H1 (cell line): ENCODE results near the gene GPRASP3. TPM values are rescaled to one million over a fixed set of nuclear protein-coding genes. Genes with fewer than 3 reads are reported as not detected.

ENCODE experiments used
- CTCF ChIA-PET: fragments of 300-600 bp; sonication (Branson Sonifier 250); formaldehyde crosslinking; loops from one replicate; lab custom pipeline; 2021; ENCODE audit not compliant: partially characterized antibody; lab: Charles Lee
- POLR2A ChIA-PET: fragments of 300-600 bp; sonication (Branson Sonifier 250); formaldehyde crosslinking; loops from one replicate; lab custom pipeline; 2021; ENCODE audit warnings: inconsistent platforms; ENCODE audit not compliant: partially characterized antibody; lab: Charles Lee
- DNase-seq, 2 experiments: peaks; one replicate each; pipeline versions ENCODE4 v3.0.0 to v3.0.0-alpha.2; 2010 to 2022; ENCODE audit warnings: low spot score in 2 of 2, low read depth in 1 of 2, mixed read lengths in 1 of 2
- FAIRE-seq: peaks from 2 replicates; lab custom pipeline; 2011; peaks lifted over from hg19 to GRCh38; lab: Jason Lieb, UNC
- H2AFZ ChIP-seq: 2 replicates; pipeline ENCODE4 v1.8.1; 2012; ENCODE audit warnings: low read length, inconsistent platforms
- H2AK5ac ChIP-seq: 2 replicates; pipeline ENCODE4 v1.6.1; 2013; ENCODE audit warnings: low read depth, low read length
- H2BK120ac ChIP-seq: replicated peaks from 2 replicates; pipeline ENCODE3; 2013; ENCODE audit warnings: low read depth, low read length, inconsistent platforms
- H2BK12ac ChIP-seq: 2 replicates; pipeline ENCODE4 v1.6.1; 2013; ENCODE audit warnings: low read depth, low read length
- H2BK15ac ChIP-seq: 2 replicates; pipeline ENCODE4 v1.6.1; 2013; ENCODE audit warnings: low read length
- H2BK20ac ChIP-seq: 2 replicates; pipeline ENCODE4 v1.6.1; 2013; ENCODE audit warnings: low read length
- H2BK5ac ChIP-seq: 2 replicates; pipeline ENCODE4 v1.6.1; 2013; ENCODE audit warnings: low read depth, low read length
- H3K14ac ChIP-seq: 2 replicates; pipeline ENCODE4 v1.6.1; 2013; ENCODE audit warnings: inconsistent platforms; ENCODE audit not compliant: insufficient read length
- H3K18ac ChIP-seq: 2 replicates; pipeline ENCODE4 v1.6.1; 2013; ENCODE audit warnings: low read length; ENCODE audit errors: extremely low read depth
- H3K23ac ChIP-seq: 2 replicates; pipeline ENCODE4 v1.6.1; 2013; ENCODE audit warnings: inconsistent platforms; ENCODE audit not compliant: insufficient read length
- H3K23me2 ChIP-seq: 2 replicates; pipeline ENCODE4 v1.6.1; 2013; ENCODE audit warnings: low read depth, low read length
- H3K27ac ChIP-seq: 2 replicates; pipeline ENCODE4 v1.6.1; 2011; ENCODE audit warnings: low read depth, low read length, inconsistent platforms
- H3K27me3 ChIP-seq, 4 experiments: replicated peaks in 1 of 4; 1 replicate in 1 of 4; 2 replicates in 3 of 4; pipeline versions ENCODE4 v1.6.1 to v1.8.1; 2011 to 2013; ENCODE audit warnings: low read length in 3 of 4, mild to moderate bottlenecking in 3 of 4, inconsistent platforms in 2 of 4, mixed read lengths in 2 of 4, moderate library complexity in 1 of 4; ENCODE audit not compliant: control insufficient read depth in 3 of 4, insufficient read depth in 3 of 4; ENCODE audit errors: extremely low read depth in 1 of 4
- H3K36me3 ChIP-seq, 4 experiments: 2 replicates each; pipeline versions ENCODE4 v1.6.1 to v1.8.1; 2011 to 2013; ENCODE audit warnings: mild to moderate bottlenecking in 4 of 4, low read length in 3 of 4, moderate library complexity in 2 of 4, control low read depth in 1 of 4, inconsistent platforms in 1 of 4; ENCODE audit not compliant: insufficient read depth in 4 of 4, control insufficient read depth in 2 of 4
- H3K4ac ChIP-seq: replicated peaks from 2 replicates; pipeline ENCODE3; 2013; ENCODE audit warnings: low read length, low read depth, mixed read lengths, inconsistent platforms; ENCODE audit not compliant: insufficient read length
- H3K4me1 ChIP-seq, 4 experiments: replicated peaks in 1 of 4; 1 replicate in 1 of 4; 2 replicates in 3 of 4; pipeline versions ENCODE4 v1.6.1 to v1.8.1; 2011 to 2013; ENCODE audit warnings: low read length in 3 of 4, inconsistent platforms in 2 of 4, mixed read lengths in 1 of 4; ENCODE audit not compliant: insufficient read depth in 4 of 4, control insufficient read depth in 3 of 4
- H3K4me2 ChIP-seq, 2 experiments: 2 replicates each; pipeline versions ENCODE4 v1.6.1 to v1.8.1; 2011 to 2013; ENCODE audit warnings: low read depth in 2 of 2, low read length in 2 of 2, control low read depth in 1 of 2, inconsistent platforms in 1 of 2, mild to moderate bottlenecking in 1 of 2; ENCODE audit not compliant: insufficient read depth in 1 of 2
- H3K4me3 ChIP-seq, 4 experiments: fragments of 200-600, 300-600 bp in 1 of 4; sonication (generic), shearing (Covaris generic), sonication (Bioruptor Twin) in 1 of 4; 2 replicates each; pipeline versions ENCODE4 v1.5.1 to v1.8.1; 2011 to 2016; ENCODE audit warnings: low read length in 4 of 4, low read depth in 3 of 4, control low read depth in 2 of 4, inconsistent platforms in 2 of 4, mild to moderate bottlenecking in 2 of 4, mixed read lengths in 1 of 4, moderate library complexity in 1 of 4; ENCODE audit not compliant: insufficient read depth in 2 of 4; ENCODE audit errors: extremely low read depth in 1 of 4
- H3K56ac ChIP-seq: replicated peaks from 2 replicates; pipeline ENCODE3; 2013; ENCODE audit warnings: low read depth, mild to moderate bottlenecking, mixed read lengths, low read length, inconsistent platforms; ENCODE audit not compliant: insufficient read length
- H3K79me1 ChIP-seq: 2 replicates; pipeline ENCODE4 v1.6.1; 2013; ENCODE audit warnings: low read depth, low read length, control low read depth
- H3K79me2 ChIP-seq, 2 experiments: 2 replicates each; pipeline versions ENCODE4 v1.6.1 to v1.8.1; 2012 to 2013; ENCODE audit warnings: low read length in 2 of 2, mild to moderate bottlenecking in 2 of 2, inconsistent platforms in 1 of 2; ENCODE audit not compliant: insufficient read depth in 2 of 2, control insufficient read depth in 1 of 2
- H3K9ac ChIP-seq, 4 experiments: replicated peaks in 1 of 4; 1 replicate in 1 of 4; 2 replicates in 3 of 4; pipeline versions ENCODE4 v1.6.1 to v1.8.1; 2011 to 2013; ENCODE audit warnings: low read depth in 3 of 4, low read length in 3 of 4, control low read depth in 2 of 4, mild to moderate bottlenecking in 2 of 4, moderate library complexity in 2 of 4, inconsistent platforms in 1 of 4; ENCODE audit errors: extremely low read depth in 1 of 4
- H3K9me3 ChIP-seq, 2 experiments: 2 replicates each; pipeline versions ENCODE4 v1.6.1 to v1.8.1; 2012 to 2013; ENCODE audit warnings: mild to moderate bottlenecking in 2 of 2, moderate library complexity in 2 of 2, control low read depth in 1 of 2, inconsistent platforms in 1 of 2, low read depth in 1 of 2, low read length in 1 of 2, mixed read lengths in 1 of 2; ENCODE audit not compliant: insufficient read depth in 2 of 2
- H4K20me1 ChIP-seq, 2 experiments: replicated peaks in 1 of 2; 2 replicates each; pipeline versions ENCODE3 to v1.8.1; 2011 to 2013; ENCODE audit warnings: inconsistent platforms in 2 of 2, low read length in 2 of 2, mild to moderate bottlenecking in 1 of 2; ENCODE audit not compliant: insufficient read depth in 2 of 2, control insufficient read depth in 1 of 2
- H4K5ac ChIP-seq: 2 replicates; pipeline ENCODE4 v1.6.1; 2013; ENCODE audit warnings: low read length, low read depth, mixed read lengths, inconsistent platforms; ENCODE audit not compliant: insufficient read length
- H4K8ac ChIP-seq: 2 replicates; pipeline ENCODE4 v1.8.0; 2013; ENCODE audit warnings: mild to moderate bottlenecking, moderate library complexity, low read length, inconsistent platforms; ENCODE audit not compliant: insufficient read depth; ENCODE audit errors: extremely low read depth
- H4K91ac ChIP-seq: replicated peaks from 2 replicates; pipeline ENCODE3; 2013; ENCODE audit warnings: low read length, mixed read lengths, inconsistent platforms; ENCODE audit not compliant: insufficient read length
- KDM4A ChIP-seq: IDR thresholded peaks from one replicate; pipeline ENCODE4 v1.7.1; 2012; ENCODE audit warnings: low read depth, mild to moderate bottlenecking, moderate library complexity, low read length, inconsistent platforms; ENCODE audit not compliant: severe bottlenecking
- WGBS, 2 experiments: shearing (Covaris generic) in 1 of 2; methylation state at CpG; one replicate each; pipeline versions ENCODE4 v1.1.6 to v1.1.7; 2013 to 2015; ENCODE audit warnings: low lambda C conversion rate in 2 of 2, mixed read lengths in 2 of 2, inconsistent platforms in 1 of 2, low coverage in 1 of 2, missing lambda C conversion rate in 1 of 2; ENCODE audit not compliant: insufficient replicate concordance in 2 of 2, insufficient coverage in 1 of 2, insufficient read length in 1 of 2; ENCODE audit errors: extremely low coverage in 1 of 2, missing lambda C conversion rate in 1 of 2; 5-methylcytosine and 5-hydroxymethylcytosine counted together
- polyA plus RNA-seq, 7 experiments: library from polyadenylated mRNA; depleted of rRNA in 3 of 7; stranded (reverse) in 5 of 7; unstranded in 2 of 7; fragments of >200 nt in 5 of 7; fragments of 200-250 nt in 2 of 7; gene quantifications; 1 replicate in 5 of 7; 2 replicates in 1 of 7; 4 replicates in 1 of 7; pipeline versions ENCODE4 v1.2.1 to v1.2.3, GENCODE V29; 2011 to 2013; ENCODE audit warnings: missing spikeins in 2 of 7, mixed read lengths in 2 of 7
- total RNA-seq: library from RNA; stranded (reverse); fragmentation: NEBNext Ultra II Directional; extraction: Animal tissue kit (Norgen Biotek cat#: 25700); gene quantifications from 2 replicates; pipeline ENCODE4 v1.2.1, GENCODE V29; 2021
- TF ChIP-seq, protein P1 (sequence below), 3 experiments: IDR thresholded peaks; 1 replicate in 2 of 3; 2 replicates in 1 of 3; pipeline versions ENCODE4 v1.5.1 to v1.6.1; 2011; ENCODE audit warnings: low read length in 3 of 3, mild to moderate bottlenecking in 3 of 3, inconsistent platforms in 2 of 3, low read depth in 1 of 3, moderate library complexity in 1 of 3; ENCODE audit not compliant: insufficient read depth in 1 of 3; ENCODE audit errors: control extremely low read depth in 1 of 3

Gene GPRASP3
- total and polyA plus RNA-seq, 2 of the 8 experiments (the other 6 are each of a cell fraction or from before 2014, with no cell fraction given): 7.0 to 19.8 TPM

DNA sequence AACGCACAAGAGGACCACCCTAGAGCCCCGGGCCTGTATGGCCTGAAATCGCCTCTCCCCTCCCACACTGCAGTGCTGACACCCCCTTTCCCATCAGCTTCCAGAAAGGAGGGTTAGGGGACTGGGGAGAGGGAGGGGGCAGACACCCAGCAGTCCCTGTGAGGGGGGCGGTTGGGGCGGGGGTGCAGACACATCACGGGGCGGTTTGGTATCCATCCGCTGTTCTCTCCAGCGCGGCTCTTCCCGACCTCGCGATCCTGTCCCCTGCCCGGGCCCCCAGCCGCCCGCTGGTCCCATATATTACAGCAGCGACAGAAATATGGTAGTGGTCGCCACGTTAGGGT, 8.7 kb upstream of the GPRASP3 start:
- Histone ChIP-seq H3K27ac (no peak overlapping the region), H3K9ac (peak overlapping the region in 2 of 4 experiments; percentile 47 to 50; a peak in 3 of 7 replicates), H3K27me3 (no peaks in the 10 kb centered on the region; a peak in 1 of 7 replicates), H2AK5ac (no peak overlapping the region), H3K4me3 (peak overlapping the region; percentile 63 to 75 (median 70)), H2BK20ac (no peak overlapping the region), H4K5ac (no peak overlapping the region), H3K14ac (no peak overlapping the region), H3K4me2 (peak overlapping the region; percentile 57 to 80), H3K56ac (no peak overlapping the region), H3K79me2 (no peaks in the 10 kb centered on the region), H3K4me1 (no peaks in the 10 kb centered on the region; a peak in 2 of 7 replicates), H2BK12ac (no peak overlapping the region), H3K79me1 (no peaks in the 10 kb centered on the region), H3K4ac (no peak overlapping the region), H4K20me1 (no peaks in the 10 kb centered on the region), H2BK5ac (no peak overlapping the region), H3K9me3 (no peaks in the 10 kb centered on the region), H2AFZ (no peak overlapping the region; the same call in 1 of the 2 replicates), H4K8ac (0 out of 2 replicates have a peak overlapping the region, but pooled peaks have one; percentile 51), H2BK15ac (no peak overlapping the region), H3K23ac (no peak overlapping the region), H3K23me2 (peaks cover 3% of the 10 kb centered on the region; the same call in 1 of the 2 replicates), H2BK120ac (no peak overlapping the region), H4K91ac (no peak overlapping the region), H3K18ac (no peak overlapping the region), H3K36me3 (peaks cover 0 to 4% (median 0%) of the 10 kb centered on the region in 4 experiments; a peak in 1 of 8 replicates)
- TF ChIP-seq, protein P1, sequence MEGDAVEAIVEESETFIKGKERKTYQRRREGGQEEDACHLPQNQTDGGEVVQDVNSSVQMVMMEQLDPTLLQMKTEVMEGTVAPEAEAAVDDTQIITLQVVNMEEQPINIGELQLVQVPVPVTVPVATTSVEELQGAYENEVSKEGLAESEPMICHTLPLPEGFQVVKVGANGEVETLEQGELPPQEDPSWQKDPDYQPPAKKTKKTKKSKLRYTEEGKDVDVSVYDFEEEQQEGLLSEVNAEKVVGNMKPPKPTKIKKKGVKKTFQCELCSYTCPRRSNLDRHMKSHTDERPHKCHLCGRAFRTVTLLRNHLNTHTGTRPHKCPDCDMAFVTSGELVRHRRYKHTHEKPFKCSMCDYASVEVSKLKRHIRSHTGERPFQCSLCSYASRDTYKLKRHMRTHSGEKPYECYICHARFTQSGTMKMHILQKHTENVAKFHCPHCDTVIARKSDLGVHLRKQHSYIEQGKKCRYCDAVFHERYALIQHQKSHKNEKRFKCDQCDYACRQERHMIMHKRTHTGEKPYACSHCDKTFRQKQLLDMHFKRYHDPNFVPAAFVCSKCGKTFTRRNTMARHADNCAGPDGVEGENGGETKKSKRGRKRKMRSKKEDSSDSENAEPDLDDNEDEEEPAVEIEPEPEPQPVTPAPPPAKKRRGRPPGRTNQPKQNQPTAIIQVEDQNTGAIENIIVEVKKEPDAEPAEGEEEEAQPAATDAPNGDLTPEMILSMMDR (IDR thresholded peaks at IDR 0.05; ENCODE audit: control extremely low read depth in 1 of 3, insufficient read depth in 1 of 3, low read depth in 1 of 3, low read length in 3 of 3): no peak
- TF ChIP-seq KDM4A: peak; percentile 40
- POLR2A ChIA-PET: no interaction called here
- no CpG with 5 or more reads among the region's 19 CpGs for WGBS, 2 experiments
- DNase-seq (no peak), FAIRE-seq (no peak)
- CTCF ChIA-PET: no interaction called here
